Stromal cell of bone marrow (primary cell): ENCODE data around the gene RNU1-2.
A peak's percentile ranks its signal among the peaks of the same experiment; 100 is the strongest.
"Not testable (repeated sequence)": the region's sequence is repeated elsewhere in the genome, so short reads cannot be mapped to it uniquely, and the experiment has no call there.

ENCODE experiments used
- DNase-seq: peaks from one replicate; pipeline ENCODE4 v3.0.0-alpha.2; 2012; ENCODE audit warnings: low read depth

The RNU1-2 gene

GRCh38 chr1:16888860-16889816, 6.6 kb upstream of the RNU1-2 start:
- DNase-seq, result peak; percentile 61

GRCh38 chr1:16890539-16891021, 5.2 kb upstream of the RNU1-2 start:
- DNase-seq, result not testable (repeated sequence)

- DNase-seq, result not testable (repeated sequence)
Observed at GRCh38 chr1:16891057-16891456, 4.7 kb upstream of the RNU1-2 start.

- DNase-seq, result not testable (repeated sequence)
Observed at GRCh38 chr1:16892978-16893525, 2.7 kb upstream of the RNU1-2 start.

- DNase-seq, result not testable (repeated sequence)
Observed at GRCh38 chr1:16893796-16894195, 2.0 kb upstream of the RNU1-2 start.

- not testable (repeated sequence) for DNase-seq
Observed at GRCh38 chr1:16894338-16894737, 1.4 kb upstream of the RNU1-2 start.

- not testable (repeated sequence) for DNase-seq
Observed at GRCh38 chr1:16895233-16895597, 565 bp upstream of the RNU1-2 start.

GRCh38 chr1:16896316-16897055, 706 bp downstream of the RNU1-2 start:
- not testable (repeated sequence) for DNase-seq

GRCh38 chr1:16897653-16898052, 1.9 kb downstream of the RNU1-2 start:
- DNase-seq, result not testable (repeated sequence)

- not testable (repeated sequence) for DNase-seq
Observed at GRCh38 chr1:16898298-16898697, 2.5 kb downstream of the RNU1-2 start.

- DNase-seq, result not testable (repeated sequence)
Observed at GRCh38 chr1:16899020-16899419, 3.2 kb downstream of the RNU1-2 start.

GRCh38 chr1:16900751-16901150, 5.0 kb downstream of the RNU1-2 start:
- no peak for DNase-seq

GRCh38 chr1:16901371-16901770, 5.6 kb downstream of the RNU1-2 start:
- not testable (repeated sequence) for DNase-seq

GRCh38 chr1:16903054-16903453, 7.3 kb downstream of the RNU1-2 start:
- peak; percentile 74 for DNase-seq

- no peak for DNase-seq
Observed at GRCh38 chr1:16903458-16903796, 7.6 kb downstream of the RNU1-2 start.

GRCh38 chr1:16904560-16905109, 8.9 kb downstream of the RNU1-2 start:
- peak; percentile 97 for DNase-seq

- DNase-seq, result peak; percentile 52
Observed at GRCh38 chr1:16905110-16905867, 9.5 kb downstream of the RNU1-2 start.

GRCh38 chr1:16905868-16906702, 10.3 kb downstream of the RNU1-2 start:
- DNase-seq, result no peak

GRCh38 chr1:16906873-16907272, 11.1 kb downstream of the RNU1-2 start:
- DNase-seq, result no peak
